Measurements from ENCODE around the gene ALG8.

- no peak for TF ChIP-seq CTCF (IDR thresholded peaks at IDR 0.05)
- TF ChIP-seq POLR2A (IDR thresholded peaks at IDR 0.05), result no peak
Observed at GRCh38 chr11:78078218-78079167, 60.9 kb downstream of the ALG8 start.
